IMR-90 (cell line): ENCODE data around the gene KTN1. TPM values are rescaled to one million over a fixed set of nuclear protein-coding genes. Genes with fewer than 3 reads are reported as not detected.
A peak's percentile ranks its signal among the peaks of the same experiment; 100 is the strongest.

Source experiments
- ATAC-seq: fragments of 200-7000 bp; cut with Tn5 transposase; 2 replicates; pipeline ENCODE4 v1.9.1; 2020; ENCODE audit warnings: low read depth, mild to moderate bottlenecking, moderate library complexity
- BruUV-seq: library from RNA; stranded (reverse); fragments of 400-500 nt; replicated peaks from 2 replicates; lab custom pipeline; 2021; lab: Mats Ljungman, UMichigan
- CTCF ChIA-PET: fragments of 300-600 bp; formaldehyde crosslinking; extraction: SDS; loops from one replicate; lab custom pipeline; 2021; ENCODE audit warnings: antibody characterized with exemption; lab: Yijun Ruan, JAX
- POLR2A ChIA-PET: fragments of 300-600 bp; sonication (Branson Sonifier 250); formaldehyde crosslinking; loops from one replicate; lab custom pipeline; 2022; ENCODE audit warnings: antibody characterized with exemption; ENCODE audit not compliant: unreplicated experiment; lab: Charles Lee
- DNase-seq: peaks from one replicate; pipeline ENCODE4 v3.0.0; 2013
- H2AFZ ChIP-seq: replicated peaks from 2 replicates; pipeline ENCODE3; 2013; ENCODE audit warnings: low read length, mild to moderate bottlenecking; ENCODE audit not compliant: poor library complexity
- H2AK5ac ChIP-seq: 2 replicates; pipeline ENCODE4 v1.6.1; 2013; ENCODE audit warnings: low read depth, low read length, inconsistent platforms
- H2AK9ac ChIP-seq: replicated peaks from 2 replicates; pipeline ENCODE3; 2013; ENCODE audit warnings: mild to moderate bottlenecking, low read depth, low read length, moderate library complexity; ENCODE audit not compliant: poor library complexity
- H2BK120ac ChIP-seq: 2 replicates; pipeline ENCODE4 v1.6.1; 2013; ENCODE audit warnings: low read depth, low read length, inconsistent platforms
- H2BK15ac ChIP-seq: 3 replicates; pipeline ENCODE4 v1.6.1; 2013; ENCODE audit warnings: low read depth, low read length, inconsistent platforms
- H2BK20ac ChIP-seq: 2 replicates; pipeline ENCODE4 v1.6.1; 2013; ENCODE audit warnings: low read depth, mild to moderate bottlenecking, inconsistent platforms, low read length, moderate library complexity
- H2BK5ac ChIP-seq: 2 replicates; pipeline ENCODE4 v1.6.1; 2013; ENCODE audit warnings: mild to moderate bottlenecking, low read depth, low read length, inconsistent platforms; ENCODE audit not compliant: poor library complexity, severe bottlenecking
- H3K14ac ChIP-seq: replicated peaks from 2 replicates; pipeline ENCODE4 v1.6.1; 2013; ENCODE audit warnings: low read depth, low read length, inconsistent platforms
- H3K18ac ChIP-seq: 2 replicates; pipeline ENCODE4 v1.6.1; 2013; ENCODE audit warnings: low read depth, low read length, control low read depth
- H3K23ac ChIP-seq: 2 replicates; pipeline ENCODE4 v1.6.1; 2013; ENCODE audit warnings: low read depth, low read length, inconsistent platforms
- H3K27ac ChIP-seq: 2 replicates; pipeline ENCODE4 v1.5.1; 2013; ENCODE audit warnings: mild to moderate bottlenecking, control low read depth, low read length; ENCODE audit not compliant: insufficient read depth
- H3K27me3 ChIP-seq: 2 replicates; pipeline ENCODE4 v1.6.1; 2013; ENCODE audit warnings: low read length; ENCODE audit not compliant: control insufficient read depth, insufficient read depth
- H3K36me3 ChIP-seq: 2 replicates; pipeline ENCODE4 v1.6.1; 2013; ENCODE audit warnings: low read length, mixed read lengths; ENCODE audit not compliant: control insufficient read depth, insufficient read depth
- H3K4ac ChIP-seq: 2 replicates; pipeline ENCODE4 v1.6.1; 2013; ENCODE audit warnings: low read depth, low read length, inconsistent platforms
- H3K4me1 ChIP-seq: 2 replicates; pipeline ENCODE4 v1.6.1; 2013; ENCODE audit warnings: low read length, mixed read lengths; ENCODE audit not compliant: control insufficient read depth, insufficient read depth
- H3K4me2 ChIP-seq: 2 replicates; pipeline ENCODE4 v1.6.1; 2013; ENCODE audit warnings: low read depth, mild to moderate bottlenecking, control low read depth, low read length, moderate library complexity
- H3K4me3 ChIP-seq: 2 replicates; pipeline ENCODE4 v1.5.1; 2013; ENCODE audit warnings: low read depth, mild to moderate bottlenecking, control low read depth, low read length, moderate library complexity; ENCODE audit not compliant: insufficient read depth
- H3K56ac ChIP-seq: 2 replicates; pipeline ENCODE4 v1.6.1; 2013; ENCODE audit warnings: low read length, inconsistent platforms; ENCODE audit not compliant: insufficient read depth; ENCODE audit errors: extremely low read depth
- H3K79me1 ChIP-seq, 2 experiments: 2 replicates each; pipeline ENCODE4 v1.6.1; 2013; ENCODE audit warnings: low read length in 2 of 2, inconsistent platforms in 1 of 2, low read depth in 1 of 2
- H3K9ac ChIP-seq: 2 replicates; pipeline ENCODE4 v1.6.1; 2013; ENCODE audit warnings: low read depth, low read length, control low read depth
- H3K9me1 ChIP-seq: 2 replicates; pipeline ENCODE4 v1.6.1; 2013; ENCODE audit warnings: low read length, inconsistent platforms; ENCODE audit not compliant: insufficient read depth
- H3K9me3 ChIP-seq: 2 replicates; pipeline ENCODE4 v1.6.1; 2013; ENCODE audit warnings: low read length; ENCODE audit not compliant: control insufficient read depth, insufficient read depth
- H4K20me1 ChIP-seq: 2 replicates; pipeline ENCODE4 v1.6.1; 2013; ENCODE audit warnings: low read length, inconsistent platforms; ENCODE audit not compliant: insufficient read depth
- H4K5ac ChIP-seq: 2 replicates; pipeline ENCODE4 v1.6.1; 2013; ENCODE audit warnings: mild to moderate bottlenecking, low read depth, low read length, control low read depth
- H4K8ac ChIP-seq, 2 experiments: 2 replicates each; pipeline ENCODE4 v1.6.1; 2013; ENCODE audit warnings: low read depth in 2 of 2, low read length in 2 of 2, control low read depth in 1 of 2, inconsistent platforms in 1 of 2
- H4K91ac ChIP-seq: 2 replicates; pipeline ENCODE4 v1.6.1; 2013; ENCODE audit warnings: low read depth, low read length, inconsistent platforms; ENCODE audit not compliant: insufficient read depth
- CEBPB ChIP-seq: IDR thresholded peaks from 2 replicates; pipeline ENCODE4 v1.6.1; 2012; ENCODE audit warnings: low read depth, low read length, improper control_type of control experiment
- MAFK ChIP-seq: IDR thresholded peaks from 2 replicates; pipeline ENCODE4 v1.6.1; 2012; ENCODE audit warnings: low read depth, low read length, improper control_type of control experiment
- MAZ ChIP-seq: IDR thresholded peaks from 2 replicates; pipeline ENCODE4 v1.6.1; 2012; ENCODE audit warnings: low read depth, mild to moderate bottlenecking, low read length, improper control_type of control experiment, moderate library complexity, borderline replicate concordance
- NFE2L2 ChIP-seq: fragments of 150-350 bp; IDR thresholded peaks from 2 replicates; pipeline ENCODE4 v1.6.1; 2016; ENCODE audit warnings: low read depth, mild to moderate bottlenecking, low read length
- POLR2A ChIP-seq: IDR thresholded peaks from 2 replicates; pipeline ENCODE4 v1.6.1; 2012; ENCODE audit warnings: mild to moderate bottlenecking, low read depth, low read length
- RAD21 ChIP-seq: IDR thresholded peaks from 2 replicates; pipeline ENCODE4 v1.6.1; 2012; ENCODE audit warnings: low read length, improper control_type of control experiment
- USF2 ChIP-seq: fragments of 150-350 bp; IDR thresholded peaks from 2 replicates; pipeline ENCODE4 v1.6.1; 2017; ENCODE audit warnings: mild to moderate bottlenecking, antibody characterized with exemption, low read length, low read depth
- WGBS, 2 experiments: methylation state at CpG; one replicate each; pipeline versions ENCODE4 v1.1.5 to v1.1.7; 2013; ENCODE audit warnings: missing lambda C conversion rate in 2 of 2; ENCODE audit not compliant: insufficient read length in 1 of 2; ENCODE audit errors: extremely low coverage in 2 of 2; 5-methylcytosine and 5-hydroxymethylcytosine counted together
- dilution Hi-C: fragments of 300-500 bp; cut with HindIII; formaldehyde crosslinking; loops from one replicate; pipeline ENCODE4 v1.14.3; 2018; ENCODE audit warnings: low sequenced_read_pairs; ENCODE audit not compliant: unreplicated experiment
- in situ Hi-C: fragments of 300-500 bp; cut with MboI; formaldehyde crosslinking; loops from 3 replicates; pipeline ENCODE4 v1.14.3; 2019; ENCODE audit warnings: low sequenced_read_pairs, inconsistent platforms, mixed read lengths
- intact Hi-C: fragments of 100-400 bp; cut with micrococcal nuclease; formaldehyde crosslinking; loops from 2 replicates; pipeline ENCODE4 v1.10.0; 2022
- polyA plus RNA-seq, 3 experiments: library from polyadenylated mRNA; depleted of rRNA; stranded (reverse); fragments of >200 nt; gene quantifications; 2 replicates each; pipeline ENCODE4 v1.2.3, GENCODE V29; 2012; ENCODE audit warnings: low replicate concordance in 1 of 3
- total RNA-seq: library from RNA; depleted of rRNA; stranded (reverse); fragments of >200 nt; gene quantifications from 2 replicates; pipeline ENCODE4 v1.2.3, GENCODE V29; 2012
- TF ChIP-seq, protein P1 (sequence below): conservative IDR thresholded peaks from 2 replicates; pipeline ENCODE4 v1.5.1; 2012; ENCODE audit warnings: mild to moderate bottlenecking, low read depth, low read length, improper control_type of control experiment

The KTN1 gene
- total and polyA plus RNA-seq, 2 of the 4 experiments (the other 2 are of a cell fraction) = 42.1 to 57.2 TPM

DNA sequence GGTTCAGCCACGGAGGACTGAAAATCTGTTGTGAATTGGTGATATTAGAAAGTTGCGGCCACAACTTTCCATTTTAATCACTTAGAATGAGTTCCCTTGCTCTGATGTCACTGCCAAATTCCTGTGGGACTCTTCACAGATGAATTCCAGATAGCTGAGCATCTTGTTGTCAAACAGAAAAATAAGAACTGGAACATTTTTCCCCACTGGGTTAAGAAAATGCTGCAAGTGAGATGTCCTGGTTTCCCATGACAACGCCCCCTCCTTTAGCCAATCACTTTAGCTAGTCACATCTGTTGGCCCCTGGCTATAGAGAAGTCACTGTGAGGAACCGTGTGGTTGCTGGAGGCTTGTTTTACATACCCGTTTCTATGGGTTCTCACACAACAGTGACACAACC, 135.9 kb downstream of the KTN1 start:
- H3K18ac ChIP-seq = no peak overlapping the region
- DNase-seq (peak; percentile 82), ATAC-seq (peak; percentile 77)
- no peak overlapping the region for H3K4ac ChIP-seq
- H2BK5ac ChIP-seq = no peak overlapping the region
- H4K8ac ChIP-seq = no peak overlapping the region
- no peak overlapping the region for H4K5ac ChIP-seq
- in situ Hi-C loops (loop anchor here (25.0 kb wide), 1 partner anchor 396 kb away; the partner anchor contains the start of gene PELI2), dilution Hi-C loops (no loop called here), intact Hi-C loops (no loop called here)
- no peak overlapping the region for H3K56ac ChIP-seq
- H2AK5ac ChIP-seq = no peak overlapping the region
- H2BK20ac ChIP-seq = no peak overlapping the region
- no peak overlapping the region for H3K27ac ChIP-seq
- no peaks in the 10 kb centered on the region for H4K20me1 ChIP-seq
- no peak overlapping the region for H2BK15ac ChIP-seq
- TF ChIP-seq, protein P1, sequence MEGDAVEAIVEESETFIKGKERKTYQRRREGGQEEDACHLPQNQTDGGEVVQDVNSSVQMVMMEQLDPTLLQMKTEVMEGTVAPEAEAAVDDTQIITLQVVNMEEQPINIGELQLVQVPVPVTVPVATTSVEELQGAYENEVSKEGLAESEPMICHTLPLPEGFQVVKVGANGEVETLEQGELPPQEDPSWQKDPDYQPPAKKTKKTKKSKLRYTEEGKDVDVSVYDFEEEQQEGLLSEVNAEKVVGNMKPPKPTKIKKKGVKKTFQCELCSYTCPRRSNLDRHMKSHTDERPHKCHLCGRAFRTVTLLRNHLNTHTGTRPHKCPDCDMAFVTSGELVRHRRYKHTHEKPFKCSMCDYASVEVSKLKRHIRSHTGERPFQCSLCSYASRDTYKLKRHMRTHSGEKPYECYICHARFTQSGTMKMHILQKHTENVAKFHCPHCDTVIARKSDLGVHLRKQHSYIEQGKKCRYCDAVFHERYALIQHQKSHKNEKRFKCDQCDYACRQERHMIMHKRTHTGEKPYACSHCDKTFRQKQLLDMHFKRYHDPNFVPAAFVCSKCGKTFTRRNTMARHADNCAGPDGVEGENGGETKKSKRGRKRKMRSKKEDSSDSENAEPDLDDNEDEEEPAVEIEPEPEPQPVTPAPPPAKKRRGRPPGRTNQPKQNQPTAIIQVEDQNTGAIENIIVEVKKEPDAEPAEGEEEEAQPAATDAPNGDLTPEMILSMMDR = no peak
- TF ChIP-seq CEBPB (no peak), RAD21 (no peak), POLR2A (no peak), MAZ (no peak), USF2 (no peak), NFE2L2 (no peak), MAFK (no peak)
- H3K4me3 ChIP-seq = no peak overlapping the region
- H3K23ac ChIP-seq = no peak overlapping the region
- ChIA-PET POLR2A (no interaction called here), CTCF (interaction anchor here (0.6 to 1.0 kb wide), 2 partner anchors 503 to 759 kb away, joined by 3 read pairs; no protein-coding TSS in a partner anchor)
- no peak overlapping the region for H3K4me2 ChIP-seq
- no peaks in the 10 kb centered on the region for H3K36me3 ChIP-seq
- no CpG with 5 or more reads among the region's 5 CpGs for WGBS, 2 experiments
- H3K79me1 ChIP-seq = no peaks in the 10 kb centered on the region
- no peak overlapping the region for H2AFZ ChIP-seq
- no peak overlapping the region for H2BK120ac ChIP-seq
- H3K27me3 ChIP-seq = no peaks in the 10 kb centered on the region
- peaks cover 4% of the 10 kb centered on the region for H3K4me1 ChIP-seq
- no peak overlapping the region for H3K9ac ChIP-seq
- H2AK9ac ChIP-seq = no peak overlapping the region
- no peak overlapping the region for H3K14ac ChIP-seq
- BruUV-seq = no TSS peak
- no peak overlapping the region for H4K91ac ChIP-seq
- H3K9me1 ChIP-seq = no peaks in the 10 kb centered on the region
- no peaks in the 10 kb centered on the region for H3K9me3 ChIP-seq
